Liver (tissue), 9 donors: ENCODE results near the gene VEPH1. TPM values are rescaled to one million over a fixed set of nuclear protein-coding genes. Genes with fewer than 3 reads are reported as not detected.

ENCODE experiments used
- DNase-seq: peaks from one replicate; pipeline ENCODE4 v3.0.0-alpha.2; 2017; ENCODE audit warnings: low spot score
- H3K27ac ChIP-seq, 2 donors: one replicate each; pipeline ENCODE4 v1.7.0; 2013; ENCODE audit warnings: inconsistent platforms in 2 of 2, low read length in 2 of 2, control low read depth in 1 of 2, low read depth in 1 of 2, mild to moderate bottlenecking in 1 of 2
- H3K27me3 ChIP-seq, 4 donors: one replicate each; pipeline versions ENCODE4 v1.6.1 to v1.7.0; 2013; ENCODE audit warnings: low read length in 3 of 4, inconsistent platforms in 1 of 4, mild to moderate bottlenecking in 1 of 4, moderate library complexity in 1 of 4; ENCODE audit not compliant: control insufficient read depth in 4 of 4, insufficient read depth in 4 of 4
- H3K36me3 ChIP-seq, 4 donors: one replicate each; pipeline versions ENCODE4 v1.6.1 to v1.7.0; 2013; ENCODE audit warnings: low read length in 3 of 4, mild to moderate bottlenecking in 3 of 4, low read depth in 1 of 4, moderate library complexity in 1 of 4; ENCODE audit not compliant: control insufficient read depth in 4 of 4, insufficient read depth in 3 of 4
- H3K4me1 ChIP-seq, 4 donors: one replicate each; pipeline versions ENCODE4 v1.6.1 to v1.7.0; 2013; ENCODE audit warnings: low read length in 3 of 4, mild to moderate bottlenecking in 3 of 4, moderate library complexity in 1 of 4; ENCODE audit not compliant: control insufficient read depth in 4 of 4, insufficient read depth in 4 of 4
- H3K4me3 ChIP-seq, 3 donors: one replicate each; pipeline versions ENCODE4 v1.6.1 to v1.7.0; 2013; ENCODE audit warnings: low read length in 3 of 3, control low read depth in 1 of 3, low read depth in 1 of 3, mild to moderate bottlenecking in 1 of 3
- H3K9ac ChIP-seq, 2 donors: one replicate each; pipeline ENCODE4 v1.7.0; 2013; ENCODE audit warnings: low read length in 2 of 2, mild to moderate bottlenecking in 2 of 2, moderate library complexity in 2 of 2, control low read depth in 1 of 2, low read depth in 1 of 2
- H3K9me3 ChIP-seq, 4 donors: one replicate each; pipeline versions ENCODE4 v1.6.1 to v1.7.0; 2013; ENCODE audit warnings: low read length in 3 of 4; ENCODE audit not compliant: control insufficient read depth in 4 of 4
- ATF3 ChIP-seq: IDR thresholded peaks from 2 replicates; pipeline ENCODE4 v1.6.1; 2016; ENCODE audit warnings: antibody characterized with exemption
- EGR1 ChIP-seq, 2 donors: IDR thresholded peaks; 2 replicates each; pipeline ENCODE4 v1.6.1; 2016 to 2018; ENCODE audit warnings: antibody characterized with exemption in 2 of 2, low read depth in 2 of 2
- FOXA1 ChIP-seq: IDR thresholded peaks from 2 replicates; pipeline ENCODE4 v1.6.1; 2016; ENCODE audit warnings: antibody characterized with exemption
- FOXA2 ChIP-seq: IDR thresholded peaks from 2 replicates; pipeline ENCODE4 v1.6.1; 2016; ENCODE audit warnings: antibody characterized with exemption
- GABPA ChIP-seq, 2 donors: IDR thresholded peaks in 1 of 2; conservative IDR thresholded peaks in 1 of 2; 2 replicates each; pipeline ENCODE4 v1.6.1; 2016; ENCODE audit warnings: antibody characterized with exemption in 2 of 2, mild to moderate bottlenecking in 1 of 2, moderate library complexity in 1 of 2
- HNF4A ChIP-seq, 2 donors: conservative IDR thresholded peaks; 2 replicates each; pipeline ENCODE4 v1.6.1; 2016; ENCODE audit warnings: antibody characterized with exemption in 2 of 2, mild to moderate bottlenecking in 2 of 2
- HNF4G ChIP-seq: IDR thresholded peaks from 2 replicates; pipeline ENCODE4 v1.6.1; 2016; ENCODE audit warnings: antibody characterized with exemption
- JUND ChIP-seq, 2 donors: IDR thresholded peaks; 2 replicates each; pipeline ENCODE4 v1.6.1; 2016; ENCODE audit warnings: antibody characterized with exemption in 2 of 2
- MAX ChIP-seq: IDR thresholded peaks from 2 replicates; pipeline ENCODE4 v1.6.1; 2016; ENCODE audit warnings: antibody characterized with exemption
- NR2F2 ChIP-seq: IDR thresholded peaks from 2 replicates; pipeline ENCODE4 v1.6.1; 2016; ENCODE audit warnings: antibody characterized with exemption
- RAD21 ChIP-seq, 2 donors: IDR thresholded peaks; 2 replicates each; pipeline ENCODE4 v1.6.1; 2016; ENCODE audit warnings: antibody characterized with exemption in 2 of 2, mild to moderate bottlenecking in 2 of 2
- REST ChIP-seq: IDR thresholded peaks from 2 replicates; pipeline ENCODE4 v1.6.1; 2016; ENCODE audit warnings: antibody characterized with exemption, mild to moderate bottlenecking
- RXRA ChIP-seq, 2 donors: IDR thresholded peaks; 2 replicates each; pipeline ENCODE4 v1.6.1; 2017 to 2018; ENCODE audit warnings: antibody characterized with exemption in 2 of 2, mild to moderate bottlenecking in 1 of 2
- SP1 ChIP-seq: IDR thresholded peaks from 2 replicates; pipeline ENCODE4 v1.6.1; 2018; ENCODE audit warnings: antibody characterized with exemption, mild to moderate bottlenecking
- TAF1 ChIP-seq: conservative IDR thresholded peaks from 2 replicates; pipeline ENCODE4 v1.6.1; 2016; ENCODE audit warnings: antibody characterized with exemption, mild to moderate bottlenecking
- YY1 ChIP-seq: IDR thresholded peaks from 2 replicates; pipeline ENCODE4 v1.6.1; 2016; ENCODE audit warnings: antibody characterized with exemption, mild to moderate bottlenecking
- WGBS: extraction: QIAGEN DNeasy Blood & Tissue Kit; methylation state at CpG from one replicate; pipeline ENCODE4 v1.1.7; 2013; 5-methylcytosine and 5-hydroxymethylcytosine counted together
- polyA plus RNA-seq, 2 donors: library from polyadenylated mRNA; stranded (reverse) in 1 of 2; unstranded in 1 of 2; fragments of 200-250 nt in 1 of 2; fragments of >200 nt in 1 of 2; fragmentation: Nextera tagmentation in 1 of 2; extraction: Ambion mirVana in 1 of 2; gene quantifications; one replicate each; pipeline versions ENCODE4 v1.2.1 to v1.2.3, GENCODE V29; 2013 to 2015
- total RNA-seq, 2 donors: library from RNA; depleted of rRNA; stranded (reverse); fragments of >200 nt; gene quantifications; one replicate each; pipeline ENCODE4 v1.2.3, GENCODE V29; 2014
- TF ChIP-seq, protein P1 (sequence below): IDR thresholded peaks from 2 replicates; pipeline ENCODE4 v1.6.1; 2016; ENCODE audit warnings: antibody characterized with exemption
- TF ChIP-seq, protein P2 (sequence below): fragments of 150-350 bp; IDR thresholded peaks from 2 replicates; pipeline ENCODE4 v1.5.1; 2017; ENCODE audit warnings: improper control_type of control experiment, low read depth, low read length; ENCODE audit not compliant: missing input control
- donor health status: healthy.
- donor health status: healthy.
- donor health status: healthy.
- donor health status: healthy.
- donor health status: healthy.

VEPH1 gene
- total and polyA plus RNA-seq, 4 donors, result 0.60 to 3.3 (median 1.2) TPM

- H3K9ac ChIP-seq, result no peak overlapping the region
Measured at GRCh38 chr3:157495846-157496245, 7.4 kb downstream of the VEPH1 start.

More at GRCh38 chr3:157495846-157496245, 7.4 kb downstream of the VEPH1 start:
- no peak for DNase-seq
- no peak overlapping the region for H3K4me3 ChIP-seq
- no peaks in the 10 kb centered on the region for H3K9me3 ChIP-seq
- no peaks in the 10 kb centered on the region for H3K36me3 ChIP-seq
- H3K4me1 ChIP-seq, result peaks cover 0 to 11% (median 10%) of the 10 kb centered on the region in 4 donors
- WGBS, result 86% methylated on average over 3 of the region's 3 CpGs
- no peak for TF ChIP-seq MAX
- TF ChIP-seq GABPA (IDR thresholded peaks at IDR 0.05 in 1 of 2, conservative IDR thresholded peaks at IDR 0.05 in 1 of 2), result no peak
- no peak for TF ChIP-seq REST
- no peak for TF ChIP-seq HNF4A (conservative IDR thresholded peaks at IDR 0.05)
- TF ChIP-seq, protein P1, sequence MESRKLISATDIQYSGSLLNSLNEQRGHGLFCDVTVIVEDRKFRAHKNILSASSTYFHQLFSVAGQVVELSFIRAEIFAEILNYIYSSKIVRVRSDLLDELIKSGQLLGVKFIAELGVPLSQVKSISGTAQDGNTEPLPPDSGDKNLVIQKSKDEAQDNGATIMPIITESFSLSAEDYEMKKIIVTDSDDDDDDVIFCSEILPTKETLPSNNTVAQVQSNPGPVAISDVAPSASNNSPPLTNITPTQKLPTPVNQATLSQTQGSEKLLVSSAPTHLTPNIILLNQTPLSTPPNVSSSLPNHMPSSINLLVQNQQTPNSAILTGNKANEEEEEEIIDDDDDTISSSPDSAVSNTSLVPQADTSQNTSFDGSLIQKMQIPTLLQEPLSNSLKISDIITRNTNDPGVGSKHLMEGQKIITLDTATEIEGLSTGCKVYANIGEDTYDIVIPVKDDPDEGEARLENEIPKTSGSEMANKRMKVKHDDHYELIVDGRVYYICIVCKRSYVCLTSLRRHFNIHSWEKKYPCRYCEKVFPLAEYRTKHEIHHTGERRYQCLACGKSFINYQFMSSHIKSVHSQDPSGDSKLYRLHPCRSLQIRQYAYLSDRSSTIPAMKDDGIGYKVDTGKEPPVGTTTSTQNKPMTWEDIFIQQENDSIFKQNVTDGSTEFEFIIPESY, result no peak
- no peak for TF ChIP-seq RAD21 (IDR thresholded peaks at IDR 0.05)
- TF ChIP-seq EGR1 (IDR thresholded peaks at IDR 0.05; ENCODE audit: low read depth in 2 of 2), result no peak
- TF ChIP-seq JUND (IDR thresholded peaks at IDR 0.05), result no peak
- TF ChIP-seq HNF4G, result no peak
- TF ChIP-seq, protein P2, sequence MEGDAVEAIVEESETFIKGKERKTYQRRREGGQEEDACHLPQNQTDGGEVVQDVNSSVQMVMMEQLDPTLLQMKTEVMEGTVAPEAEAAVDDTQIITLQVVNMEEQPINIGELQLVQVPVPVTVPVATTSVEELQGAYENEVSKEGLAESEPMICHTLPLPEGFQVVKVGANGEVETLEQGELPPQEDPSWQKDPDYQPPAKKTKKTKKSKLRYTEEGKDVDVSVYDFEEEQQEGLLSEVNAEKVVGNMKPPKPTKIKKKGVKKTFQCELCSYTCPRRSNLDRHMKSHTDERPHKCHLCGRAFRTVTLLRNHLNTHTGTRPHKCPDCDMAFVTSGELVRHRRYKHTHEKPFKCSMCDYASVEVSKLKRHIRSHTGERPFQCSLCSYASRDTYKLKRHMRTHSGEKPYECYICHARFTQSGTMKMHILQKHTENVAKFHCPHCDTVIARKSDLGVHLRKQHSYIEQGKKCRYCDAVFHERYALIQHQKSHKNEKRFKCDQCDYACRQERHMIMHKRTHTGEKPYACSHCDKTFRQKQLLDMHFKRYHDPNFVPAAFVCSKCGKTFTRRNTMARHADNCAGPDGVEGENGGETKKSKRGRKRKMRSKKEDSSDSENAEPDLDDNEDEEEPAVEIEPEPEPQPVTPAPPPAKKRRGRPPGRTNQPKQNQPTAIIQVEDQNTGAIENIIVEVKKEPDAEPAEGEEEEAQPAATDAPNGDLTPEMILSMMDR, result no peak
- TF ChIP-seq SP1, result no peak
- TF ChIP-seq YY1, result no peak
- no peak for TF ChIP-seq FOXA2
- no peak for TF ChIP-seq RXRA (IDR thresholded peaks at IDR 0.05)
- TF ChIP-seq TAF1, result no peak
- no peak for TF ChIP-seq FOXA1
- no peak for TF ChIP-seq ATF3
- no peak for TF ChIP-seq NR2F2
- H3K27me3 ChIP-seq, result no peaks in the 10 kb centered on the region
- no peak overlapping the region for H3K27ac ChIP-seq
